Body of pancreas (tissue), 4 donors: ENCODE measurements around the gene RNPS1.

Experiments used
- CTCF ChIP-seq, 7 experiments: fragments of 450-650 bp in 4 of 7; fragments of 200-600 bp in 3 of 7; sonication (generic) in 3 of 7; IDR thresholded peaks; one replicate each; pipeline ENCODE4 v1.5.1; 2016 to 2019; ENCODE audit warnings: antibody characterized with exemption in 7 of 7
- POLR2A ChIP-seq, 3 donors: fragments of 450-650 bp; IDR thresholded peaks; one replicate each; pipeline ENCODE4 v1.6.1; 2016; ENCODE audit warnings: antibody characterized with exemption in 3 of 3, mild to moderate bottlenecking in 2 of 3

- peak in 3 of 7 experiments; percentile 10 to 33 (median 31) for TF ChIP-seq CTCF (IDR thresholded peaks at IDR 0.05)
- TF ChIP-seq POLR2A (IDR thresholded peaks at IDR 0.05): peak; percentile 90 to 92 (median 92)
These were observed 44.5 kb downstream of the RNPS1 start, which contains the start of gene E4F1 for GRCh38 chr16:2223221-2223941.
